HG02943 (cell line): ENCODE measurements around the gene MORN5.

Experiments
- ATAC-seq: cut with Tn5 transposase; IDR thresholded peaks from one replicate; pipeline ENCODE4 v1.9.1; 2021; ENCODE audit warnings: mild to moderate bottlenecking, low read depth, moderate library complexity; ENCODE audit not compliant: unreplicated experiment

Gene MORN5

GRCh38 chr9:122226142-122226757 is 66.5 kb downstream of the MORN5 start:
- no peak for ATAC-seq

DNA sequence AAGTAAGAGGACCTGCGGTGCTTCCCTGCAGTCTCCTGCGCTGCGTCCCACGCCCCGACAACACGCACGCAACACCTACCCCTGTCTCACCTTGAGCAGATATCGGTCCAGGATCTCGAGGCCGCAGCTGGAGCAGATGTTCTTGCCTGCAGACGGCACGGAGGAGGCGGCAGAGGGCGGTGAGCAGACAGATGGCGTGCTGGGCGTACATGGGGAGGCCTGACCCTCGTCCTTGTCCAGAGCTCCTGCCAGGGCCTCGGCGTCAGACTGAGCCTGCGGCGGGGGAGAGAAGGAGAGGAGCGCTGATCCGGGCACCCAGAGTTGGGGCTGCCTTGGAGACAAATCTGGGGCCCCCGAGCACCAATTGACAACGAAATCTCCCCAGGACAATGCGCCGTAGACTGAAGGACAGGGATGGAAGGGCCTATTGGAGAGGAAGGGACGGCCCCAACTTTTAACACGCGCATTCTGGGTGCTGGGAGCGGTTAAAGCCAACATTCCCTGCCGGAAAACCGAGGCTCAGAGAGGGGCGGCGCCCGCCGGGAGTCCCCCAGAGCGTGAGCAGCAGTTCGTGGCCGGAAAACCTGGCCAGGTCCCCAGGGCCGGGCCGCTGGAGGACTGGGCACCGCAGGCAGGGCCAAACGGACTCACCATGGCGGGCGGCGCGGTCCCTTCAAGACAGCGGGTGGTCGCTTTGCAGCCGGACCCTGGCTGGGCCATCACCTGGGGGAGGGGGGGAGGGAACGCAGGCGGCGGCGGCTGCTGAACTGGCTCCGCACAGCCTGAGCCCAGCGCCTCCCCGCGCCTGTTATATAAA is 67.3 kb downstream of the MORN5 start:
- no peak for ATAC-seq

GRCh38 chr9:122227575-122227900 is 67.8 kb downstream of the MORN5 start:
- no peak for ATAC-seq

DNA sequence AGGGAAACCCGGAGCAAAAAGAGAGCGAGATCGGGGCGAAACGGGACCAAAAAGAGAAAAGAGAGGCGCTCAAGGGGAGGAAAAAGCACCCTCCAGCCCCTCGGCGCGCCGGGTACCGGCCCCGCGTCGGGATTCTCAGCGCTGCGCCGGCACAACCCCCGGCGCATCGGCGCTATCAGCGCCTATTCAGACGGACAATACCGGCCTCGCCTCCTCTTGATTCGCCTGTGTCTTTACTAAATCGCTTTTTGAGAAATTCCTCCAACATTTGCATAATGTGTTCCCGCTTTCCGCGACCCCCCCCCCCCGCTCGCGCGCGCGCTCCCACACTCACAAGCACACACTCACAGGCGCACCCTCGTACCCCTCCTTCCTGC is 68.5 kb downstream of the MORN5 start:
- no peak for ATAC-seq

DNA sequence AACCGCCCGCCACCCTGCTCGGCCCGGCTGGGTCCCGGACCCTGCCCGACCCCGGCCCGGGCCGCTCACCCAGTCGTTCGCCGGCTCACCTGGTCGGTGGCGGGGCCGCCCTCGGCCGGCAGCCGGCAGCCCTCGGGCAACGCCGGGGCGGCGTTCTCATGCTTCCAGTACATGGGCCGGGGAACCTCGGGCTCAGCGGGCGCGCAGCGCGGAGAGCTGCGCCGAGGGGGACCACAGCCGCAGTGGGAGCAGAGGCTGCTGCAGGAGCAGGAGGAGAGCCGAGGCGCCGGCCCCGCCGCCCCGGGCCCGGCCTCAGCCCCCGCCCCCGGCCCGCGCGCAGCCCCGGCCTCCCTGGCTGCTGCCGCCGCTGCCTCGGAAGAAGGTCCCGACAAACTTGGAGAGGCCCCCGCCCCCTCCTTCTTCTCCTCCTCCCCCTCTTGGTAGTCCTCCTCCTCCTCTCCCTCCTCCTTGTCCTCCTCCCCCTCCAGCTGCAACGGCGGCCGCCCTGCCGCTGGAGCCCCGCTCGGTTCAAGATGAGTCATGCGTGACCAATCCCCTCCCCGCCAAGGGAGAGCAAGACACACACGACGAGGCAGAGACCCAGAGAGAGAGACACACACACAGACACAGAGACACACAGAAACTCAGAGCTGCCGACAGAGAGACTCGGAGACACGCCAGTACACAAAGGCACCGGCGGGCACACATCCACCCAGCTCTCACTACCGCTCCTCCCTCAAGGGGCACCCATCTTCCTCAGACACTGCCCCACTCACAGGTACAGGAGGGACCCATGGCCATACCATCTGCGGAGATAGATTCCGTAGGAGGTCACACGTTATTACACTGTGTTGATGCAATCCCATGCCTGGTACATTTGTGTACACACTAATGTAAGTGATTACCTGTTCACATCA is 69.1 kb downstream of the MORN5 start, which contains the start of gene LHX6:
Gene LHX6 (minus strand): TSS at position 390 of the 917 bp plus-strand sequence. CDS start 217 bp downstream, at position 173.
- no peak for ATAC-seq

DNA sequence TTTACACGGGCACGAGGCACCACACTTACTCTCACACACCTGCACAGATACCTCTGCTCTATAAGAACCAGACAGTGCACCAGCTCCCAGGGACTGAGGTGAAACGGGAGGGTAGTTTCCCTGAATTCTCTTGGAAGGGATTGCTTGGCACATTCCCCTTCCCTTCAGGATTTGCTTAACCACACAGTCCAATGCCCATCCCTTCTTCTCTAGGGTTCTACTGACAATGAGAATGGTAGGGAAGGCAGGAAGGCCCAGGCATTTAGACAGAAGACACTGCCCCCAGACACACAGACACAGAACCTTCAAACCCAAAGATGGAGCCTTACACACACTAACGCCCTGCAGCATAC is 69.8 kb downstream of the MORN5 start:
- ATAC-seq, result no peak

DNA sequence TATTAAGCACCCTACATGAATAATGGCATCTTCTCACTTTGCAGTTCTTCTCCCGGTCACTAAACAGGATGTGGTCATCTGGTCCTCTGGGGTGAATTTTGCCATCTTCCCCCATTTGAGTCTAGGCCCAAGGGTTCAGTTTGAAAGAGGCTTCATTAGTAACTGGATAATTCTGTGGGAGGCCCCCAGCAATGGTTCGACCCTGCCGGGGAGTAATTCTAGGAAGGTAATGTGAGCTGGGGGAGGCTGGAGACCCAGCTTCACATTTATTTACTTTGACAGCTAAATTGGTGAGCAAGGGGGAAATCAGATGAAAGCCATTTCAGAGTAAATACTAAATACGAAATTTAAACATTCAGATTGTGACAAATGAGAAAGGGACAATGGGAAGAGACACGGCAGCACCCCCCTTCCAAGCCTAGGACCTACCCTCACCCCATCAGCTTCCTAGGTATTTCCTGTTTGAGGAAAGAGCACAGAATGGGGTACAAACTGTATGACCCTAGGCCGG is 73.1 kb downstream of the MORN5 start:
- no peak for ATAC-seq

- no peak for ATAC-seq
Observed at GRCh38 chr9:122234022-122234748, 74.5 kb downstream of the MORN5 start.

DNA sequence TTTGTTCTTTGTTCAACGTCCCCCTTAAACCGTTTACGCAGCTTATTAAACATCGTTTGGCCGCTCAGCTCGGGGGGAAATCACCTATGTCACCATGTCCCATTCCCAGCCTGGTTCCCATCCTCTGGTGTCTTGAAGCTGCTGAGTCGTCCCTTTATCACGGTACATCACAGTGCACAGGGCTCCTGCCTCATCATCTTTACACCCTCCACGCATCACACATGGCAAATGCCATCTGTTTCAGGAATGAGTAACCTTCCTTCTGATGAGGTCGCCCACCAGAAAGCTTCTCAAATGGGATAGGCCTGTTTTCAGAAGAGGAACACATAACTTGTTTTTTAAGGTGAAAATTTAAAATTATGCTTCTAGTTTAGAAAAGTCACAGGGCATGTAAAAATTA is 77.0 kb downstream of the MORN5 start:
- ATAC-seq, result no peak

DNA sequence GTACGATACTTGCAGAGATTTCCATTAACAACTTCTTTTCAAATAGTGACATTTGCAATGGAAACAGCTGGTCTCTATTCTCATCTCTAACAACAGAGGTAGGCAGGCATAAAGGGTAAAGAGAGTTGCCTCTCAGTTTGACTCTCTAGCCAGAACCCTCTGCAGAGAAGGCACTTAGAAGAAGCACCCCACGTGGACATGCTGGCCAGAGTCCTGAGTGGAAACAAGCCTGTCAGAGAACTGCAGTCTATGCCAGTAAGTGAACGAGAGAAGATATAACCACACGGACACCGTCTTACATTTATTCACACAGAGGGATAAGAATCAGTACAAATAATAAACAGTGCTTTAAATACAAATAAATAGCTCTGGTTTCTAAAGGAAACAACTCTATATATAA is 80.0 kb downstream of the MORN5 start:
- no peak for ATAC-seq

DNA sequence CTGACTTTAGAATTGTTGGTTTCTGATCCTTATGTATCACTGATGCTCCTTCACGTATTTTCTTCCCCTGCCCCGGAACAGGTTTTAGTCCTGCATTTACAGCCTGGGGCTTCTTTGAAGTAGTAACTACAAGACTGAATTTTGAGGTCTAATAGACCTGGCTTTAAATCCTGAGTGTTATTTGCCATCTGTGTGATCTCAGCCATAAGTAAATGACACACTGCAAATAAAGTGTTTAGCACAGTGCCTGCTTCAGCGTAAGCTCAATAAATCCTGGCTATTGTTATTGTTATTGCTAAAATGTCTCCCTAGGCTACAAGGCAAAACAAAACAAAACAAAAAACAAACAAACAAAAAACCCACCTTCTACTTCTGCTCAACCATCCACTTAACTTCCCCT is 84.6 kb downstream of the MORN5 start:
- ATAC-seq, result no peak

DNA sequence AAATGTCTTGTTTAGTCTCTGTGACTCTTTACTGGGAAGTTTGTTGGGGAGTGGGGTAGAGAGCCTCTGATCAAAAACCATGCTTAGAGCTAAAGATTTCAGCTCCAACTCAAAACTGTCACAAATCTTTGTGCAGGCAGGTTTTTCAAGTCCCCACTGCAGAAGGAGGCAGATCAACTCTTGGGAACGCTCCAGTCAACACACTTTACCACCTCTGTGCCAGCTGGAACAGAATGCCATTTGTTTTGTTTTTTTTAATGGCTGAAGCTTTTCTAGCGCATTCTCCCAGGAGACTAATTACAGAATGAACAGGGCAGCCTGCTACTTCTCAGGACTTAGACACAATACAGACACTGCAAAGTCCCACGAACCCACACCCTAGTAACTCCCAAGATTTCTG is 87.0 kb downstream of the MORN5 start:
- ATAC-seq, result no peak

- ATAC-seq, result no peak
Observed at GRCh38 chr9:122248448-122248865, 88.7 kb downstream of the MORN5 start.
